ENCODE results near the gene FANCE. TPM values are rescaled to one million over a fixed set of nuclear protein-coding genes. Genes with fewer than 3 reads are reported as not detected.

The FANCE gene, protein sequence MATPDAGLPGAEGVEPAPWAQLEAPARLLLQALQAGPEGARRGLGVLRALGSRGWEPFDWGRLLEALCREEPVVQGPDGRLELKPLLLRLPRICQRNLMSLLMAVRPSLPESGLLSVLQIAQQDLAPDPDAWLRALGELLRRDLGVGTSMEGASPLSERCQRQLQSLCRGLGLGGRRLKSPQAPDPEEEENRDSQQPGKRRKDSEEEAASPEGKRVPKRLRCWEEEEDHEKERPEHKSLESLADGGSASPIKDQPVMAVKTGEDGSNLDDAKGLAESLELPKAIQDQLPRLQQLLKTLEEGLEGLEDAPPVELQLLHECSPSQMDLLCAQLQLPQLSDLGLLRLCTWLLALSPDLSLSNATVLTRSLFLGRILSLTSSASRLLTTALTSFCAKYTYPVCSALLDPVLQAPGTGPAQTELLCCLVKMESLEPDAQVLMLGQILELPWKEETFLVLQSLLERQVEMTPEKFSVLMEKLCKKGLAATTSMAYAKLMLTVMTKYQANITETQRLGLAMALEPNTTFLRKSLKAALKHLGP
- total RNA-seq (2021) = 6.9 and 9.6 TPM in 2 replicates
- percentile 49 among the genes with signal in this experiment for Bru-seq, nascent RNA
- BruChase-seq, experiment 1, labeled RNA remaining after a 2-hour chase = percentile 50 among the genes with signal in this experiment
- BruChase-seq, experiment 2, labeled RNA remaining after a 6-hour chase = percentile 55 among the genes with signal in this experiment
- long read RNA-seq, transcript FANCE-201 (10 exons, 2,554 nt) = major isoform, 6 of 19 reads
- long read RNA-seq, partial matches to known transcripts = 1 of 19 reads
- long read RNA-seq, other reads (novel, unspliced or antisense) = 12 of 19 reads

DNA sequence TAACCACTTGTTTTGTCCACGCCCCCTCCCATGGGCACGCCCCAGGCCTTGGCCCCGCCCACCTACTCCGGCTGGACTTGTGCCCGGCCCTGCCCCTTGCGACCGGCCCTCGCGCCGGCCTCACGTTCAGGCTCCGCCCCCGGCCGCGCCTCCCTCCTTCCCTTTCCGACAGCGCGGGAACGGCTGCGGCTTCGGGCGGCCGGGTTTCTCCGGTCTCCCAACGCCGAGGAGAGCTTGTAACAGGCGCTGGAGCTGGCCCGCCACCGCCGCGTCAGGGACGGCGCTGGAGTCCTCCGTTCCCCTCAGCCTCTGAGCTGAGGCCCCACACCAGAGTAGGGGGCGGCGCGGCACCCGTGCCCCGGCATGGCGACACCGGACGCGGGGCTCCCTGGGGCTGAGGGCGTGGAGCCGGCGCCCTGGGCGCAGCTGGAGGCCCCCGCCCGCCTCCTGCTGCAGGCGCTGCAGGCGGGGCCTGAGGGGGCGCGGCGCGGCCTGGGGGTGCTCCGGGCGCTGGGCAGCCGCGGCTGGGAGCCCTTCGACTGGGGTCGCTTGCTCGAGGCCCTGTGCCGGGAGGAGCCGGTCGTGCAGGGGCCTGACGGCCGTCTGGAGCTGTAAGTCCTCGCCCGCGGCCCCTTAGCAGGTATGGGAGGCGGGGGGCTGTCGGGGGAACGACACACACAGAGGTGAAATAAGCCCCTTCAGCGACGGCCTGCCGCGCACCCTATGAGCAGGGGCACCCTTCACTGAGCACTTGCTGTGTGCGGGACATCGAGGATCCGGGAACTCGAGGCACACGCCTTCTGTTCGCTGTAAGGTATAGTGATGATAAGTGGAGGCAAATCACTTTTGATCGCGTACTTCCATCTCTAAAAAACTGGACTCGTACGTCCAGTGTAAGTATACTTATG, at the start of gene FANCE:
FANCE (plus strand) TSS at position 156 of the 908 bp plus-strand sequence; CDS start at position 364, 208 bp downstream.
- CTCF ChIA-PET = interaction anchor here (1.0 to 1.3 kb wide), 3 partner anchors 15 to 110 kb away, joined by 3 to 6 read pairs (median 4); partner anchors contain the start of gene PPARD
- H3K36me3 ChIP-seq (ENCODE audit: low read depth) = no peaks in the 10 kb centered on the region
- BruUV-seq (replicated peaks) = no TSS peak
- no peaks in the 10 kb centered on the region for H3K9me3 ChIP-seq (ENCODE audit: insufficient read depth, low read depth)
- H3F3A ChIP-seq (ENCODE audit: insufficient read depth, low read depth) = peaks cover 6% of the 10 kb centered on the region; the same call in 1 of the 2 replicates
- no peaks in the 10 kb centered on the region for H3K9me2 ChIP-seq (ENCODE audit: insufficient read depth)
- peak within 1 kb of the TSS; percentile 65 for H3K4me3 ChIP-seq
- peak within 1 kb of the TSS; percentile 95 for H3K4me2 ChIP-seq
- no peaks in the 10 kb centered on the region for H3K27me3 ChIP-seq (ENCODE audit: insufficient read depth, low read depth)
- no peaks in the 10 kb centered on the region for H4K20me1 ChIP-seq (ENCODE audit: insufficient read depth)
- intact Hi-C loops (cut with micrococcal nuclease; ENCODE audit: unreplicated experiment) = loop anchor here (1.0 to 5.0 kb wide), 2 partner anchors 16 to 60 kb away; partner anchors contain the start of gene RPL10A
- POLR2A ChIA-PET (ENCODE audit: unreplicated experiment) = interaction anchor here (0.6 kb wide), 1 partner anchor 10 kb away, joined by 7 read pairs; no protein-coding TSS in a partner anchor
- peaks cover 21% of the 10 kb centered on the region for H3K4me1 ChIP-seq (replicated peaks; ENCODE audit: insufficient read depth)
- H3K79me2 ChIP-seq (ENCODE audit: low read depth) = 0 out of 2 replicates have a peak, but pooled peaks cover 9% of the 10 kb centered on the region
- TF ChIP-seq EZH2 (IDR thresholded peaks at IDR 0.05; ENCODE audit: low read depth) = no peak
- TF ChIP-seq, protein P1, sequence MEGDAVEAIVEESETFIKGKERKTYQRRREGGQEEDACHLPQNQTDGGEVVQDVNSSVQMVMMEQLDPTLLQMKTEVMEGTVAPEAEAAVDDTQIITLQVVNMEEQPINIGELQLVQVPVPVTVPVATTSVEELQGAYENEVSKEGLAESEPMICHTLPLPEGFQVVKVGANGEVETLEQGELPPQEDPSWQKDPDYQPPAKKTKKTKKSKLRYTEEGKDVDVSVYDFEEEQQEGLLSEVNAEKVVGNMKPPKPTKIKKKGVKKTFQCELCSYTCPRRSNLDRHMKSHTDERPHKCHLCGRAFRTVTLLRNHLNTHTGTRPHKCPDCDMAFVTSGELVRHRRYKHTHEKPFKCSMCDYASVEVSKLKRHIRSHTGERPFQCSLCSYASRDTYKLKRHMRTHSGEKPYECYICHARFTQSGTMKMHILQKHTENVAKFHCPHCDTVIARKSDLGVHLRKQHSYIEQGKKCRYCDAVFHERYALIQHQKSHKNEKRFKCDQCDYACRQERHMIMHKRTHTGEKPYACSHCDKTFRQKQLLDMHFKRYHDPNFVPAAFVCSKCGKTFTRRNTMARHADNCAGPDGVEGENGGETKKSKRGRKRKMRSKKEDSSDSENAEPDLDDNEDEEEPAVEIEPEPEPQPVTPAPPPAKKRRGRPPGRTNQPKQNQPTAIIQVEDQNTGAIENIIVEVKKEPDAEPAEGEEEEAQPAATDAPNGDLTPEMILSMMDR (conservative IDR thresholded peaks at IDR 0.05) = no peak
- H3K27ac ChIP-seq = no peak within 1 kb of the TSS
- peak; percentile 76 to 97 for DNase-seq
- peak within 1 kb of the TSS; percentile 83 for H2AFZ ChIP-seq

DNA sequence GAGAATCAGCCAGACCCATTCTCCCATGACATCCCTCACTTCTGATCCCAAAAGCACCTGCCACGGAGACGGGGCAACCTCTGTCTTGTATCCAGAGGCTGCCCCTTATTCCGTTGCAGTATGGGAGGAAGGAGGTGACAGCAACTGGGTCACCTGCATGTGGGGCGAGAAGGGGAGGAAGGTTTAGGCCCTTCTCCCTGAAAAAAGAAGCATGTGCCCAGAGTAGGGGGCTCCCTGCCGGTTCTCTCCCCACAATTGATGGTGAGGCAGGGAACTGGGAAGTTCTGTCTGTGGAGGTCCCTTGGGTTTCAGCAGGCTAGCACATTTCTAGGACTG, 49.3 kb upstream of the FANCE start:
- CTCF ChIA-PET = no interaction called here
- no peaks in the 10 kb centered on the region for H4K20me1 ChIP-seq (ENCODE audit: insufficient read depth)
- H3K79me2 ChIP-seq (ENCODE audit: low read depth) = peaks cover 23% of the 10 kb centered on the region
- H3K4me1 ChIP-seq (replicated peaks; ENCODE audit: insufficient read depth) = peaks cover 39% of the 10 kb centered on the region
- no peaks in the 10 kb centered on the region for H3K36me3 ChIP-seq (ENCODE audit: low read depth)
- BruUV-seq (replicated peaks) = no TSS peak
- POLR2A ChIA-PET (ENCODE audit: unreplicated experiment) = no interaction called here
- no peak overlapping the region for H2AFZ ChIP-seq
- peak overlapping the region; percentile 100 for H3K27ac ChIP-seq
- peak overlapping the region; percentile 57 for H3K4me2 ChIP-seq
- H3K9me3 ChIP-seq (ENCODE audit: insufficient read depth, low read depth) = no peaks in the 10 kb centered on the region
- H3F3A ChIP-seq (ENCODE audit: insufficient read depth, low read depth) = peaks cover 27% of the 10 kb centered on the region
- no peaks in the 10 kb centered on the region for H3K27me3 ChIP-seq (ENCODE audit: insufficient read depth, low read depth)
- H3K4me3 ChIP-seq = no peak overlapping the region
- H3K9me2 ChIP-seq (ENCODE audit: insufficient read depth) = no peaks in the 10 kb centered on the region
- TF ChIP-seq, protein P1 (conservative IDR thresholded peaks at IDR 0.05) = no peak
- TF ChIP-seq EZH2 (IDR thresholded peaks at IDR 0.05; ENCODE audit: low read depth) = no peak
- no peak for DNase-seq
- intact Hi-C loops (cut with micrococcal nuclease; ENCODE audit: unreplicated experiment) = no loop called here
